CD4-positive, alpha-beta T cell treated with Interleukin-1 beta for 1 hour (primary cell): ENCODE results near the gene YIF1B.
A peak's percentile ranks its signal among the peaks of the same experiment; 100 is the strongest.
"Not testable (repeated sequence)": the region's sequence is repeated elsewhere in the genome, so short reads cannot be mapped to it uniquely, and the experiment has no call there.

Experiments
- DNase-seq, 2 donors: peaks; one replicate each; pipeline ENCODE4 v3.0.0-alpha.2; 2020 to 2022

Gene YIF1B

GRCh38 chr19:38270587-38271167, 45.1 kb downstream of the YIF1B start:
- no peak for DNase-seq

- no peak for DNase-seq
These were observed 47.2 kb downstream of the YIF1B start for GRCh38 chr19:38268539-38268938.

GRCh38 chr19:38267761-38268483, 47.8 kb downstream of the YIF1B start:
- no peak for DNase-seq

- DNase-seq = no peak
These were observed 48.7 kb downstream of the YIF1B start for GRCh38 chr19:38266981-38267597.

- DNase-seq = no peak
These were observed 49.8 kb downstream of the YIF1B start for GRCh38 chr19:38265921-38266429.

GRCh38 chr19:38265213-38265861, 50.4 kb downstream of the YIF1B start:
- peak in 1 of 2 donors; percentile 7 for DNase-seq

GRCh38 chr19:38264486-38265212, 51.1 kb downstream of the YIF1B start, which contains the start of gene SPINT2:
SPINT2 (plus strand) TSS chr19:38264573; CDS start chr19:38264893, 320 bp downstream.
- peak in 1 of 2 donors; percentile 74 for DNase-seq

GRCh38 chr19:38263689-38264485, 51.9 kb downstream of the YIF1B start:
- DNase-seq = peak; percentile 86 to 89

GRCh38 chr19:38262585-38263268, 53.0 kb downstream of the YIF1B start:
- DNase-seq = no peak

- not testable (repeated sequence) for DNase-seq
These were observed 53.8 kb downstream of the YIF1B start for GRCh38 chr19:38261942-38262341.

GRCh38 chr19:38255383-38256014, 60.2 kb downstream of the YIF1B start:
- no peak for DNase-seq

- DNase-seq = no peak
These were observed 62.0 kb downstream of the YIF1B start for GRCh38 chr19:38253788-38254187.
